ENCODE measurements around the gene PLEKHG3.

DNA sequence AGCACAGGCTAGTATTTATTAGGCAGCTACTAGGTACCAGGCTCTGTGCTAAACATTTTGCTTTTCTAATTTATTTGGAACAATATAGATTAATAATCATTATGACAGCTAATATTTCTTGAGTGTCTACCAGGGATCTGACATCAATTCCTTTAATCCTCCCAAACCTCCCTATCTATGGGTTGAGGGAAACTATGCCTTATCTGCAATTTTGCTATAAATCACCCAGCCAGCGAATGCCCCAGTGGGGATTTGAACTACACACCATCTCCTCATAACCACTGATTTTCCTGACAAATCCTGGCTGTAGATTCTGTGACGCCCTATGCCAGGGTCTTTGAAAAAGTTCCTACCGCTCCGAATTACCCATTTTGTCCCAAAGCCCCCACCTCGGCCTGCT lies 21.4 kb upstream of the PLEKHG3 start:
- TF ChIP-seq, protein P1, sequence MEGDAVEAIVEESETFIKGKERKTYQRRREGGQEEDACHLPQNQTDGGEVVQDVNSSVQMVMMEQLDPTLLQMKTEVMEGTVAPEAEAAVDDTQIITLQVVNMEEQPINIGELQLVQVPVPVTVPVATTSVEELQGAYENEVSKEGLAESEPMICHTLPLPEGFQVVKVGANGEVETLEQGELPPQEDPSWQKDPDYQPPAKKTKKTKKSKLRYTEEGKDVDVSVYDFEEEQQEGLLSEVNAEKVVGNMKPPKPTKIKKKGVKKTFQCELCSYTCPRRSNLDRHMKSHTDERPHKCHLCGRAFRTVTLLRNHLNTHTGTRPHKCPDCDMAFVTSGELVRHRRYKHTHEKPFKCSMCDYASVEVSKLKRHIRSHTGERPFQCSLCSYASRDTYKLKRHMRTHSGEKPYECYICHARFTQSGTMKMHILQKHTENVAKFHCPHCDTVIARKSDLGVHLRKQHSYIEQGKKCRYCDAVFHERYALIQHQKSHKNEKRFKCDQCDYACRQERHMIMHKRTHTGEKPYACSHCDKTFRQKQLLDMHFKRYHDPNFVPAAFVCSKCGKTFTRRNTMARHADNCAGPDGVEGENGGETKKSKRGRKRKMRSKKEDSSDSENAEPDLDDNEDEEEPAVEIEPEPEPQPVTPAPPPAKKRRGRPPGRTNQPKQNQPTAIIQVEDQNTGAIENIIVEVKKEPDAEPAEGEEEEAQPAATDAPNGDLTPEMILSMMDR (conservative IDR thresholded peaks at IDR 0.05 in 1 of 2, IDR thresholded peaks at IDR 0.05 in 1 of 2; ENCODE audit: low read depth in 1 of 2, low read length in 2 of 2) = no peak
- TF ChIP-seq EZH2 (IDR thresholded peaks at IDR 0.05; ENCODE audit: low read length, missing control alignments) = no peak

Data from fibroblast of lung (primary cell).